Smooth muscle cell (in vitro differentiated cells): ENCODE results near the gene ZNF275. TPM values are rescaled to one million over a fixed set of nuclear protein-coding genes. Genes with fewer than 3 reads are reported as not detected.

Experiments
- DNase-seq: peaks from one replicate; lab custom pipeline; 2025; ENCODE audit not compliant: unreplicated experiment; lab: John Stamatoyannopoulos, UW
- H2AFZ ChIP-seq: fragments of 200-600 bp; sonication (generic); 2 replicates; pipeline ENCODE4 v1.6.0; 2016; ENCODE audit warnings: antibody characterized with exemption, low read depth, mild to moderate bottlenecking
- H3F3A ChIP-seq: fragments of 200-600 bp; sonication (generic); 2 replicates; pipeline ENCODE4 v1.6.0; 2017; ENCODE audit warnings: antibody characterized with exemption, low read depth
- H3K27ac ChIP-seq: fragments of 200-600 bp; sonication (generic); 2 replicates; pipeline ENCODE4 v1.5.1; 2016; ENCODE audit warnings: low read depth, mild to moderate bottlenecking
- H3K27me3 ChIP-seq: fragments of 200-600 bp; sonication (generic); 2 replicates; pipeline ENCODE4 v1.6.1; 2016; ENCODE audit warnings: low read depth, mild to moderate bottlenecking
- H3K36me3 ChIP-seq: fragments of 200-600 bp; sonication (generic); 2 replicates; pipeline ENCODE4 v1.5.1; 2016; ENCODE audit warnings: low read depth
- H3K4me1 ChIP-seq: fragments of 200-600 bp; sonication (generic); 2 replicates; pipeline ENCODE4 v1.5.1; 2016; ENCODE audit warnings: low read depth
- H3K4me2 ChIP-seq: fragments of 200-600 bp; sonication (generic); 2 replicates; pipeline ENCODE4 v1.6.0; 2016; ENCODE audit warnings: mild to moderate bottlenecking
- H3K4me3 ChIP-seq: fragments of 200-600 bp; sonication (generic); 2 replicates; pipeline ENCODE4 v1.5.1; 2016; ENCODE audit warnings: mild to moderate bottlenecking
- H3K79me2 ChIP-seq: fragments of 200-600 bp; sonication (generic); 2 replicates; pipeline ENCODE4 v1.6.0; 2016; ENCODE audit warnings: low read depth, mild to moderate bottlenecking
- H3K9ac ChIP-seq: fragments of 200-600 bp; sonication (generic); 2 replicates; pipeline ENCODE4 v1.6.0; 2016; ENCODE audit warnings: low read depth
- H3K9me3 ChIP-seq: fragments of 200-600 bp; sonication (generic); replicated peaks from 2 replicates; pipeline ENCODE4 v1.5.1; 2016; ENCODE audit warnings: low read depth
- H4K20me1 ChIP-seq: fragments of 200-600 bp; sonication (generic); 2 replicates; pipeline ENCODE4 v1.6.0; 2016; ENCODE audit warnings: low read depth
- WGBS: methylation state at CpG from one replicate; pipeline ENCODE4 v1.1.7; 2016; ENCODE audit warnings: low lambda C conversion rate; 5-methylcytosine and 5-hydroxymethylcytosine counted together
- polyA plus RNA-seq: library from polyadenylated mRNA; unstranded; fragments of >200 nt; fragmentation: Nextera tagmentation; extraction: Ambion mirVana; gene quantifications from 2 replicates; pipeline ENCODE4 v1.2.1, GENCODE V29; 2016
- total RNA-seq: library from RNA; depleted of rRNA; stranded (reverse); fragments of >200 nt; gene quantifications from 2 replicates; pipeline ENCODE4 v1.2.3, GENCODE V29; 2014
- TF ChIP-seq, protein P1 (sequence below): fragments of 200-600 bp; sonication (generic); IDR thresholded peaks from 2 replicates; pipeline ENCODE4 v1.5.1; 2017; ENCODE audit warnings: borderline replicate concordance, mild to moderate bottlenecking, antibody characterized with exemption; ENCODE audit not compliant: insufficient read depth, poor library complexity, severe bottlenecking

Gene ZNF275
- total and polyA plus RNA-seq, 2 experiments from 2014 or later, result 9.7 to 17.8 TPM

DNA sequence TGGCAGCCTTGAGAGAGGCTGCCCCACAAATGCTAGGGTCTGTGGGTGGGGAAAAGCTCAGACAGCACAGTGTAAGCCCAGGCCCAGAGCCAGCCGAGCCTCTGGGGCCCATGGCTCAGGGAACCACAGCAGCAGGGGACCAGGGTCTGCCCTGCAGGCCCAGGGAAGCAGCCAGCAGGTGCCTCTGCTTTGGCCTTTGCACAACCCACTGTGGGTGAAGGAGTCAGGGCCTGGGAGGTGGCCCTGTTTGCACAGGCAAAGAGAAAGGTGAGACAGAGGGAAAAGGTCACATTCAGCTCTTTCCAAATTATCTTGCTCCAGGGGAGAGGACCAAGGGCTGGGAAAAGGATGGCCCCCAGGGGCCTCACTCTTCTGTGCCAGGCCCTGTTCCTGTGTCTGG, 21.1 kb upstream of the ZNF275 start:
- H3K79me2 ChIP-seq, result no peaks in the 10 kb centered on the region
- no peak overlapping the region for H3K4me2 ChIP-seq
- WGBS, result 71% methylated on average over 1 of the region's 1 CpG
- H3K9ac ChIP-seq, result no peak overlapping the region
- H3K27me3 ChIP-seq, result no peaks in the 10 kb centered on the region
- no peak overlapping the region for H3K27ac ChIP-seq
- H2AFZ ChIP-seq, result no peak overlapping the region
- no peak overlapping the region for H3K4me3 ChIP-seq
- no peaks in the 10 kb centered on the region for H3K9me3 ChIP-seq
- TF ChIP-seq, protein P1, sequence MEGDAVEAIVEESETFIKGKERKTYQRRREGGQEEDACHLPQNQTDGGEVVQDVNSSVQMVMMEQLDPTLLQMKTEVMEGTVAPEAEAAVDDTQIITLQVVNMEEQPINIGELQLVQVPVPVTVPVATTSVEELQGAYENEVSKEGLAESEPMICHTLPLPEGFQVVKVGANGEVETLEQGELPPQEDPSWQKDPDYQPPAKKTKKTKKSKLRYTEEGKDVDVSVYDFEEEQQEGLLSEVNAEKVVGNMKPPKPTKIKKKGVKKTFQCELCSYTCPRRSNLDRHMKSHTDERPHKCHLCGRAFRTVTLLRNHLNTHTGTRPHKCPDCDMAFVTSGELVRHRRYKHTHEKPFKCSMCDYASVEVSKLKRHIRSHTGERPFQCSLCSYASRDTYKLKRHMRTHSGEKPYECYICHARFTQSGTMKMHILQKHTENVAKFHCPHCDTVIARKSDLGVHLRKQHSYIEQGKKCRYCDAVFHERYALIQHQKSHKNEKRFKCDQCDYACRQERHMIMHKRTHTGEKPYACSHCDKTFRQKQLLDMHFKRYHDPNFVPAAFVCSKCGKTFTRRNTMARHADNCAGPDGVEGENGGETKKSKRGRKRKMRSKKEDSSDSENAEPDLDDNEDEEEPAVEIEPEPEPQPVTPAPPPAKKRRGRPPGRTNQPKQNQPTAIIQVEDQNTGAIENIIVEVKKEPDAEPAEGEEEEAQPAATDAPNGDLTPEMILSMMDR, result no peak
- H3K4me1 ChIP-seq, result no peaks in the 10 kb centered on the region
- DNase-seq, result no peak
- no peaks in the 10 kb centered on the region for H3F3A ChIP-seq
- no peaks in the 10 kb centered on the region for H3K36me3 ChIP-seq
- H4K20me1 ChIP-seq, result no peaks in the 10 kb centered on the region

DNA sequence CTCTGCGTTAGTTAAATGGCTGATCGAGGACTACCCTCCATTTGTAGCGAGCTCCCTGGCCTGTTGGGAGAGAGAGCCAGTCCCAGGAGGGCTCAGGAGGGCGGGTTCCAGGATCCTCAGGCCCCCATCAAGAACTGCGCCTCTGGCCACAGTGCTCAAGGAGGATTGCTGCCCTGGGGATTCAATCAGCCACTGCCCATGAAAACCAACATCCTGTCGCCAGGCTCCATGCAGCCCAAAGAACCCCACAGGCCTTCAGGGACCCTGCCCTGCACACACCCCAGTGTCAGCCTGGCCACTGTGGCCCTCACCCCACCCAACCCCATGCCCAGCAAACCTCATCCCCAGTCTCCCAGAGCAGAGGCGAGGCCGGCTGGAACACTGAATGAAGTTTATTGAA, 16.6 kb upstream of the ZNF275 start:
- H3K4me1 ChIP-seq, result no peaks in the 10 kb centered on the region
- 85% methylated on average over 8 of the region's 8 CpGs for WGBS
- no peak overlapping the region for H3K27ac ChIP-seq
- no peak overlapping the region for H3K4me3 ChIP-seq
- DNase-seq, result no peak
- H3K9me3 ChIP-seq, result no peaks in the 10 kb centered on the region
- H3K79me2 ChIP-seq, result no peaks in the 10 kb centered on the region
- H3K27me3 ChIP-seq, result no peaks in the 10 kb centered on the region
- no peak overlapping the region for H2AFZ ChIP-seq
- no peaks in the 10 kb centered on the region for H3K36me3 ChIP-seq
- no peaks in the 10 kb centered on the region for H3F3A ChIP-seq
- no peaks in the 10 kb centered on the region for H4K20me1 ChIP-seq
- TF ChIP-seq, protein P1, result no peak
- no peak overlapping the region for H3K9ac ChIP-seq
- H3K4me2 ChIP-seq, result no peak overlapping the region

DNA sequence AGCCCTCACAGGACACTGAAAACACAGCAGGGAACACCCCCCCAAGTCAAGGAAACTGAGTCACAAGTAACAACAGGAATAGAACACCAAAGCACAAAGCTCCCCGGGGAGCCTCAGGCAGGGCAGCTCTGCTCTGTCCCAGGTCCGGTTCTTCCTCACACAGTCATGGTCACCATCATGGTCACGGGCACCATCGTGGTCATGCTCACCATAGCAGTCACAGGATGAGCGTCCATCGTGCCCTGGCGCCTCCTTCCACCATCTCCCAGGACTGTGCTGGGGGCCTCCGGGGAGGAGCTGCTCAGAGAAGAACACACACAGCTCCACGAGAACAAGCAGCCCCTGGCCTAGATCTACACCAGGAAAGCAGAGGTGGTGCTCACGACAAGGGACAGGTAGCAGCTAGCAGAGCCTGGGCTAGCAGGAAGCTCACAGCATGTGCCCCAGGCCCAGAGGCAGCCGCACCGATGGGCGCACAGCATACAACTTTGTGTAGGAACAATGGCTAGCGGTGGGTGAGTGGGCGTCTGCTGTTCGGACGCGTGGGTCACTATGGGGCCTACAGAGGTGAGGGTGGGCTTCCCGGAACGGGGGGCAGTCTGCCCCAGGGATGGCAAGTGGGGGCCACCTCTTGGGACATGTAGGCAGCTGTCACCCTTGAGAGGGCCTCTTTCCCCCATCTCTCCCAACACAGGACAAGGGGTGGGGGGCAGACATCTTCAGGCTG, 15.8 kb upstream of the ZNF275 start:
- no peak for DNase-seq
- Histone ChIP-seq H3K4me1 (no peaks in the 10 kb centered on the region), H3K9ac (no peak overlapping the region), H2AFZ (no peak overlapping the region), H4K20me1 (no peaks in the 10 kb centered on the region), H3K36me3 (no peaks in the 10 kb centered on the region), H3K79me2 (no peaks in the 10 kb centered on the region), H3K9me3 (no peaks in the 10 kb centered on the region), H3K4me2 (no peak overlapping the region), H3F3A (no peaks in the 10 kb centered on the region), H3K27ac (no peak overlapping the region), H3K4me3 (no peak overlapping the region), H3K27me3 (no peaks in the 10 kb centered on the region)
- TF ChIP-seq, protein P1, result no peak
- WGBS, result 92% methylated on average over 20 of the region's 20 CpGs

DNA sequence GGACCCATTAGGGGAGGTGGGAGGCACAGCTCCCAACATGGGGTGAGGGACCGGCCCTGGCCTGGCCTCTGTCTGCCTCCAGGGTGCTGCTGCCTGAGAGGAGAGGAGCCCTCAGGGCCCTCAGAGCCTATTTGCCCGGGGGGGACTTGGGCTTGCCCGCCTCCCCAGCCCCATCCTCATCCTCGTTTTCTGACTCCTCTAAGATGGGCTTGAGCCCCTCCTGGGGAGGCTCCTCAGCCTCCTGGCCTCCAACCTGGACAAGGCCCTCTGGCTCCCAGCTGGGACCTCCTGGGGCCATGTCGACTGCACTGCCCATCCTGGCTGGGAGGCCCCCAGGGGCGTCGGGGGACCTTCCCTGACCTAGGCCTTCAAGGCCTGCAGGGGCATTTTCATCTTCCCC, 15.1 kb upstream of the ZNF275 start:
- Histone ChIP-seq H2AFZ (no peak overlapping the region), H3K36me3 (no peaks in the 10 kb centered on the region), H3K9me3 (no peaks in the 10 kb centered on the region), H3K27ac (no peak overlapping the region), H3K79me2 (no peaks in the 10 kb centered on the region), H3K4me2 (no peak overlapping the region), H4K20me1 (no peaks in the 10 kb centered on the region), H3K4me3 (no peak overlapping the region), H3K9ac (no peak overlapping the region), H3K4me1 (no peaks in the 10 kb centered on the region), H3K27me3 (no peaks in the 10 kb centered on the region), H3F3A (no peaks in the 10 kb centered on the region)
- TF ChIP-seq, protein P1, result no peak
- no peak for DNase-seq
- WGBS, result 82% methylated on average over 6 of the region's 7 CpGs
